B cell (primary cell): ENCODE results near the gene PGAM2. TPM values are rescaled to one million over a fixed set of nuclear protein-coding genes. Genes with fewer than 3 reads are reported as not detected.

Source experiments
- ATAC-seq: fragments of 200-7000 bp; cut with Tn5 transposase; one replicate; pipeline ENCODE4 v1.10.0; 2021; ENCODE audit warnings: low read depth, mild to moderate bottlenecking, moderate number of reproducible peaks, moderate library complexity
- CTCF ChIA-PET: fragments of 350-600 bp; sonication (Branson Sonifier 250); formaldehyde crosslinking; loops from one replicate; lab custom pipeline; 2021; ENCODE audit warnings: antibody characterized with exemption, inconsistent platforms; lab: Charles Lee
- POLR2A ChIA-PET: fragments of 350-600 bp; sonication (Branson Sonifier 250); formaldehyde crosslinking; loops from one replicate; lab custom pipeline; 2021; ENCODE audit warnings: antibody characterized with exemption; lab: Charles Lee
- DNase-seq: peaks from one replicate; pipeline ENCODE4 v3.0.0; 2013
- H2AFZ ChIP-seq: 2 replicates; pipeline ENCODE4 v1.6.1; 2012; ENCODE audit warnings: mild to moderate bottlenecking, low read depth, low read length; ENCODE audit not compliant: insufficient read depth, poor library complexity, severe bottlenecking
- H3K27ac ChIP-seq, 2 donors: 1 replicate in 1 of 2; 2 replicates in 1 of 2; pipeline ENCODE4 v1.5.1; 2012 to 2013; ENCODE audit warnings: low read length in 2 of 2, mild to moderate bottlenecking in 2 of 2, moderate library complexity in 1 of 2
- H3K27me3 ChIP-seq, 4 experiments: fragments of 200-600 bp in 1 of 4; sonication (generic) in 1 of 4; replicated peaks in 1 of 4; 1 replicate in 2 of 4; 2 replicates in 2 of 4; pipeline versions ENCODE4 v1.6.1 to v1.7.0; 2013 to 2016; ENCODE audit warnings: low read length in 3 of 4, mild to moderate bottlenecking in 2 of 4, mixed read lengths in 1 of 4, moderate library complexity in 1 of 4; ENCODE audit not compliant: insufficient read depth in 4 of 4, control insufficient read depth in 3 of 4; ENCODE audit errors: control extremely low read depth in 1 of 4
- H3K36me3 ChIP-seq, 2 experiments: replicated peaks in 1 of 2; 1 replicate in 1 of 2; 2 replicates in 1 of 2; pipeline versions ENCODE4 v1.6.1 to v1.7.1; 2013; ENCODE audit warnings: low read length in 1 of 2; ENCODE audit not compliant: insufficient read depth in 2 of 2, control insufficient read depth in 1 of 2; ENCODE audit errors: control extremely low read depth in 1 of 2, extremely low read depth in 1 of 2
- H3K4me1 ChIP-seq, 2 donors: fragments of 200-600 bp in 1 of 2; sonication (generic) in 1 of 2; 1 replicate in 1 of 2; 2 replicates in 1 of 2; pipeline versions ENCODE4 v1.5.1 to v1.6.1; 2013 to 2017; ENCODE audit warnings: low read length in 2 of 2; ENCODE audit not compliant: control insufficient read depth in 2 of 2, insufficient read depth in 2 of 2
- H3K4me2 ChIP-seq: replicated peaks from 2 replicates; pipeline ENCODE3; 2012; ENCODE audit warnings: mild to moderate bottlenecking, low read depth, low read length; ENCODE audit not compliant: poor library complexity, severe bottlenecking
- H3K4me3 ChIP-seq, 5 experiments: fragments of 200-600 bp in 1 of 5; sonication (generic) in 1 of 5; 1 replicate in 3 of 5; 2 replicates in 2 of 5; pipeline versions ENCODE4 v1.5.1 to v1.7.0; 2011 to 2016; ENCODE audit warnings: low read length in 4 of 5, mild to moderate bottlenecking in 4 of 5, low read depth in 2 of 5, control low read depth in 1 of 5, moderate library complexity in 1 of 5; ENCODE audit not compliant: insufficient read depth in 1 of 5; ENCODE audit errors: control extremely low read depth in 1 of 5, extremely low read depth in 1 of 5
- H3K79me2 ChIP-seq: fragments of 200-600 bp; sonication (generic); one replicate; pipeline ENCODE4 v1.6.0; 2016; ENCODE audit warnings: low read length; ENCODE audit not compliant: control insufficient read depth, insufficient read depth
- H3K9ac ChIP-seq: fragments of 200-600 bp; sonication (generic); 2 replicates; pipeline ENCODE4 v1.6.1; 2017; ENCODE audit warnings: mild to moderate bottlenecking, low read length, moderate library complexity
- H3K9me3 ChIP-seq, 3 donors: one replicate each; pipeline versions ENCODE4 v1.6.1 to v1.7.1; 2013; ENCODE audit warnings: low read length in 2 of 3; ENCODE audit not compliant: control insufficient read depth in 2 of 3, insufficient read depth in 1 of 3; ENCODE audit errors: control extremely low read depth in 1 of 3
- H4K20me1 ChIP-seq: 2 replicates; pipeline ENCODE4 v1.6.0; 2012; ENCODE audit warnings: mild to moderate bottlenecking, low read length; ENCODE audit not compliant: insufficient read depth, control insufficient read depth, poor library complexity, severe bottlenecking
- H3K27ac Mint-ChIP-seq: one replicate; pipeline ENCODE4 v1.8.0; 2021; ENCODE audit warnings: mixed read lengths
- H3K27me3 Mint-ChIP-seq: one replicate; pipeline ENCODE4 v1.8.0; 2021; ENCODE audit warnings: mixed read lengths
- H3K4me1 Mint-ChIP-seq: one replicate; pipeline ENCODE4 v1.8.0; 2021; ENCODE audit warnings: mixed read lengths
- H3K4me3 Mint-ChIP-seq: one replicate; pipeline ENCODE4 v1.8.0; 2021; ENCODE audit warnings: mixed read lengths
- H3K9me3 Mint-ChIP-seq: one replicate; pipeline ENCODE4 v1.8.0; 2022; ENCODE audit warnings: mixed read lengths; ENCODE audit not compliant: insufficient read depth
- EZH2 ChIP-seq: IDR thresholded peaks from 2 replicates; pipeline ENCODE4 v1.6.1; 2012; ENCODE audit warnings: borderline replicate concordance, low read depth, mild to moderate bottlenecking, moderate library complexity, low read length; ENCODE audit not compliant: insufficient read depth, poor library complexity, severe bottlenecking
- WGBS: methylation state at CpG from one replicate; pipeline ENCODE4 v1.1.5; 2013; ENCODE audit warnings: missing lambda C conversion rate; ENCODE audit not compliant: insufficient coverage; 5-methylcytosine and 5-hydroxymethylcytosine counted together
- intact Hi-C: fragments of 100-400 bp; cut with micrococcal nuclease; formaldehyde crosslinking; loops from one replicate; pipeline ENCODE4 v1.10.0; 2022
- polyA plus RNA-seq: library from polyadenylated mRNA; depleted of rRNA; stranded (reverse); fragments of >200 nt; gene quantifications from 2 replicates; pipeline ENCODE4 v1.2.3, GENCODE V29; 2012
- total RNA-seq, 2 donors: library from RNA; stranded (reverse); fragments of 120-200 nt in 1 of 2; gene quantifications; 1 replicate in 1 of 2; 2 replicates in 1 of 2; pipeline versions ENCODE4 v1.2.3 to v1.2.4, GENCODE V29; 2013 to 2022
- TF ChIP-seq, protein P1 (sequence below): fragments of 200-600 bp; IDR thresholded peaks from one replicate; pipeline ENCODE4 v1.8.0; 2022; ENCODE audit warnings: antibody characterized with exemption, mild to moderate bottlenecking

PGAM2 gene
- total and polyA plus RNA-seq, 2 donors (not counting 1 experiment from before 2014, with no cell fraction given): 0.69 to 3.2 TPM

DNA sequence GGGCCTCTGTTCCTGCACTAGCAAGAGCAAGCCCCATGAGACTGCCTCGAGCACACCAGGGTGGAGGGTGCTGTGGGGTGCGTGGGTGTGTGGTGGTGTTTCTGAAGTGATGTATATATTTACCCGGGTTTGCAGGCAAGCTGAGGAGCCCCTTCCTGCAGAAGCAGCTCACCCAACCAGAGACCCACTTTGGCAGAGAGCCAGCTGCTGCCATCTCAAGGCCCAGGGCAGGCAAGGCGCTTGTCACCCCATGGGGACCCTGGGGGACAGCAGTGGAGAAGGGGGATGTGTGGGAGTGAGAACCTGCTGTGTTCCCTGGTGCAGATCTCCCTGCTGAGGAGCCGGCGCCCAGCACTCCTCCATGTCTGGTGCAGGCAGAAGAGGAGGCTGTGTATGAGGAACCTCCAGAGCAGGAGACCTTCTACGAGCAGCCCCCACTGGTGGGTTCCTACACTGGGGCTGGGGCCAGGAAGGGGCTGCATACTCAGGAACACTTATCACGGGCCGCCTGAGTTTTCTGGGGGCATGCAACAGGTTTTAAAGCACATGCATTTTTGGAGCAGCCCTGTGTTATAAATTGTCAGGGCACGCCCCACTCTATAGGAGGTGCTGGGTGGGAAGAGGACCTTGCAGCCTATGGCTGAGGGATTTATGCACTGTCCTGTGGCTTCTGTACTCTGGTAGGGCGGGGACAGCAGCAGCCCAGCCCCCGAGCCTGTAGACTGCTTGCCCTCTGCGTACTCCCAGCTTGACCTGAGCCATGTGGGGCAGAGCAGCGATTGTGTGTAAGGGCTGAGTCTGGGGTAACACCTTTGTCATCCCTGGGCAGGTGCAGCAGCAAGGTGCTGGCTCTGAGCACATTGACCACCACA is 5.9 kb downstream of the PGAM2 start:
- peaks cover 61% of the 10 kb centered on the region for H3K79me2 ChIP-seq
- DNase-seq (peak; percentile 83), ATAC-seq (peak; percentile 89)
- H3K9me3 ChIP-seq: peaks cover 0 to 4% (median 0%) of the 10 kb centered on the region in 3 donors
- Mint-ChIP-seq H3K27ac (peak overlapping the region; percentile 100), H3K4me3 (peak overlapping the region; percentile 88), H3K27me3 (no peaks in the 10 kb centered on the region), H3K4me1 (peaks cover 75% of the 10 kb centered on the region), H3K9me3 (no peaks in the 10 kb centered on the region)
- POLR2A ChIA-PET: interaction anchor here (0.9 to 1.8 kb wide), 6 partner anchors 8 to 22 kb away, joined by 4 to 18 read pairs (median 7); partner anchors contain the start of gene DBNL
- TF ChIP-seq EZH2: no peak
- TF ChIP-seq, protein P1, sequence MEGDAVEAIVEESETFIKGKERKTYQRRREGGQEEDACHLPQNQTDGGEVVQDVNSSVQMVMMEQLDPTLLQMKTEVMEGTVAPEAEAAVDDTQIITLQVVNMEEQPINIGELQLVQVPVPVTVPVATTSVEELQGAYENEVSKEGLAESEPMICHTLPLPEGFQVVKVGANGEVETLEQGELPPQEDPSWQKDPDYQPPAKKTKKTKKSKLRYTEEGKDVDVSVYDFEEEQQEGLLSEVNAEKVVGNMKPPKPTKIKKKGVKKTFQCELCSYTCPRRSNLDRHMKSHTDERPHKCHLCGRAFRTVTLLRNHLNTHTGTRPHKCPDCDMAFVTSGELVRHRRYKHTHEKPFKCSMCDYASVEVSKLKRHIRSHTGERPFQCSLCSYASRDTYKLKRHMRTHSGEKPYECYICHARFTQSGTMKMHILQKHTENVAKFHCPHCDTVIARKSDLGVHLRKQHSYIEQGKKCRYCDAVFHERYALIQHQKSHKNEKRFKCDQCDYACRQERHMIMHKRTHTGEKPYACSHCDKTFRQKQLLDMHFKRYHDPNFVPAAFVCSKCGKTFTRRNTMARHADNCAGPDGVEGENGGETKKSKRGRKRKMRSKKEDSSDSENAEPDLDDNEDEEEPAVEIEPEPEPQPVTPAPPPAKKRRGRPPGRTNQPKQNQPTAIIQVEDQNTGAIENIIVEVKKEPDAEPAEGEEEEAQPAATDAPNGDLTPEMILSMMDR: no peak
- H3K36me3 ChIP-seq: peaks cover 0 to 81% of the 10 kb centered on the region in 2 experiments
- peak overlapping the region; percentile 64 for H3K4me2 ChIP-seq
- H3K4me1 ChIP-seq: peaks cover 73 to 93% of the 10 kb centered on the region in 2 donors
- intact Hi-C loops: loop anchor here (1.0 kb wide), 4 partner anchors 13 to 38 kb away; partner anchors contain the start of gene POLM
- 27% methylated on average over 12 of the region's 14 CpGs for WGBS
- peaks cover 11% of the 10 kb centered on the region for H4K20me1 ChIP-seq
- H3K4me3 ChIP-seq: peak overlapping the region in 3 of 5 experiments; percentile 7 to 15 (median 12)
- H2AFZ ChIP-seq: no peak overlapping the region
- CTCF ChIA-PET: interaction anchor here (1.0 to 3.0 kb wide), 7 partner anchors 9 to 40 kb away, joined by 3 to 17 read pairs (median 5); partner anchors contain the start of gene DBNL
- H3K27me3 ChIP-seq: no peaks in the 10 kb centered on the region
- peak overlapping the region; percentile 31 for H3K9ac ChIP-seq
- H3K27ac ChIP-seq: peak overlapping the region; percentile 93 to 99
